NCI-H524 (cell line): Measurements from ENCODE around the gene CCM2.
A peak's percentile ranks its signal among the peaks of the same experiment; 100 is the strongest.
"Not testable (repeated sequence)": the region's sequence is repeated elsewhere in the genome, so short reads cannot be mapped to it uniquely, and the experiment has no call there.

Experiments used
- DNase-seq, 2 experiments: peaks; one replicate each; lab custom pipeline; 2025; lab: John Stamatoyannopoulos, UW

Gene CCM2

GRCh38 chr7:45033261-45033930, 33.4 kb downstream of the CCM2 start:
- no peak for DNase-seq

- DNase-seq, result peak in 1 of 2 experiments; percentile 48
Measured at GRCh38 chr7:45033931-45034290, 33.9 kb downstream of the CCM2 start.

GRCh38 chr7:45034710-45035109, 34.7 kb downstream of the CCM2 start:
- DNase-seq, result not testable (repeated sequence)

GRCh38 chr7:45035371-45035770, 35.4 kb downstream of the CCM2 start:
- DNase-seq, result no peak

- no peak for DNase-seq
Measured at GRCh38 chr7:45035893-45036292, 35.9 kb downstream of the CCM2 start.

- DNase-seq, result no peak
Measured at GRCh38 chr7:45036317-45036716, 36.3 kb downstream of the CCM2 start.

- DNase-seq, result no peak
Measured at GRCh38 chr7:45036796-45037195, 36.8 kb downstream of the CCM2 start.

- DNase-seq, result no peak
Measured at GRCh38 chr7:45037876-45038275, 37.9 kb downstream of the CCM2 start.

- DNase-seq, result no peak
Measured at GRCh38 chr7:45039106-45039505, 39.1 kb downstream of the CCM2 start.

GRCh38 chr7:45044338-45044737, 44.3 kb downstream of the CCM2 start:
- DNase-seq, result no peak

- DNase-seq, result no peak
Measured at GRCh38 chr7:45048748-45049147, 48.7 kb downstream of the CCM2 start.

GRCh38 chr7:45050198-45050597, 50.2 kb downstream of the CCM2 start:
- no peak for DNase-seq

- peak; percentile 84 to 96 for DNase-seq
Measured at GRCh38 chr7:45052011-45052410, 52.0 kb downstream of the CCM2 start.

GRCh38 chr7:45053401-45053800, 53.4 kb downstream of the CCM2 start:
- no peak for DNase-seq

- DNase-seq, result no peak
Measured at GRCh38 chr7:45053941-45054340, 53.9 kb downstream of the CCM2 start.

GRCh38 chr7:45054442-45054841, 54.4 kb downstream of the CCM2 start:
- no peak for DNase-seq

- no peak for DNase-seq
Measured at GRCh38 chr7:45055016-45055415, 55.0 kb downstream of the CCM2 start.

GRCh38 chr7:45055594-45056219, 55.7 kb downstream of the CCM2 start:
- DNase-seq, result no peak

- no peak for DNase-seq
Measured at GRCh38 chr7:45057878-45058277, 57.9 kb downstream of the CCM2 start.

GRCh38 chr7:45060295-45060694, 60.3 kb downstream of the CCM2 start:
- DNase-seq, result no peak

- no peak for DNase-seq
Measured at GRCh38 chr7:45061352-45061751, 61.4 kb downstream of the CCM2 start.

GRCh38 chr7:45061806-45062425, 61.9 kb downstream of the CCM2 start:
- no peak for DNase-seq

- no peak for DNase-seq
Measured at GRCh38 chr7:45064047-45064725, 64.2 kb downstream of the CCM2 start.
